D721Med (cell line): Measurements from ENCODE around the gene ARHGAP6.
A peak's percentile ranks its signal among the peaks of the same experiment; 100 is the strongest.

Source experiments
- DNase-seq: peaks from one replicate; pipeline ENCODE4 v3.0.0; 2011; ENCODE audit warnings: low spot score; ENCODE audit not compliant: insufficient read length
- FAIRE-seq: peaks from 2 replicates; lab custom pipeline; 2011; peaks lifted over from hg19 to GRCh38; lab: Jason Lieb, UNC
- TF ChIP-seq, protein P1 (sequence below): IDR thresholded peaks from 2 replicates; pipeline ENCODE4 v1.5.1; 2012; ENCODE audit warnings: mild to moderate bottlenecking, control low read depth; ENCODE audit not compliant: insufficient read depth; ENCODE audit errors: missing control alignments

ARHGAP6 gene

DNA sequence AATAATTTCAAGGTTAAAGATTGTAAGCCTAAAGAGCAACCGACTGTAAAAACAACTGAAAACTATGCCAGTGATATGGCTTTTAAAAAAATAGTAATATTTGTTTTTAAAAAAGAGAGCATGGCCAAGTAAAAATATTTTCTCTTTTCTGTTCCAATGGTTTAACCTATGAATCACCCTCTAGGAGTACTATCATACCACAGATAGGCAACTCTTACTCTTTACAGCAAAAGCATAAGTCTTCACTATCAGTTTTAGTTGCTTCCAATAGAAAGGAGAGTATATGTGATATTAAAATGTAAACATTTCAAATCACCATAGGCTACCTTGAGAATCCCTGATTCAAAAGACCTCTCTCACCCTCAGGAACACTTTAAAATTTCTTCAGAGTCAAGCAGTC lies 269.9 kb downstream of the ARHGAP6 start:
- no peak for DNase-seq
- FAIRE-seq = no peak
- TF ChIP-seq, protein P1, sequence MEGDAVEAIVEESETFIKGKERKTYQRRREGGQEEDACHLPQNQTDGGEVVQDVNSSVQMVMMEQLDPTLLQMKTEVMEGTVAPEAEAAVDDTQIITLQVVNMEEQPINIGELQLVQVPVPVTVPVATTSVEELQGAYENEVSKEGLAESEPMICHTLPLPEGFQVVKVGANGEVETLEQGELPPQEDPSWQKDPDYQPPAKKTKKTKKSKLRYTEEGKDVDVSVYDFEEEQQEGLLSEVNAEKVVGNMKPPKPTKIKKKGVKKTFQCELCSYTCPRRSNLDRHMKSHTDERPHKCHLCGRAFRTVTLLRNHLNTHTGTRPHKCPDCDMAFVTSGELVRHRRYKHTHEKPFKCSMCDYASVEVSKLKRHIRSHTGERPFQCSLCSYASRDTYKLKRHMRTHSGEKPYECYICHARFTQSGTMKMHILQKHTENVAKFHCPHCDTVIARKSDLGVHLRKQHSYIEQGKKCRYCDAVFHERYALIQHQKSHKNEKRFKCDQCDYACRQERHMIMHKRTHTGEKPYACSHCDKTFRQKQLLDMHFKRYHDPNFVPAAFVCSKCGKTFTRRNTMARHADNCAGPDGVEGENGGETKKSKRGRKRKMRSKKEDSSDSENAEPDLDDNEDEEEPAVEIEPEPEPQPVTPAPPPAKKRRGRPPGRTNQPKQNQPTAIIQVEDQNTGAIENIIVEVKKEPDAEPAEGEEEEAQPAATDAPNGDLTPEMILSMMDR = no peak

DNA sequence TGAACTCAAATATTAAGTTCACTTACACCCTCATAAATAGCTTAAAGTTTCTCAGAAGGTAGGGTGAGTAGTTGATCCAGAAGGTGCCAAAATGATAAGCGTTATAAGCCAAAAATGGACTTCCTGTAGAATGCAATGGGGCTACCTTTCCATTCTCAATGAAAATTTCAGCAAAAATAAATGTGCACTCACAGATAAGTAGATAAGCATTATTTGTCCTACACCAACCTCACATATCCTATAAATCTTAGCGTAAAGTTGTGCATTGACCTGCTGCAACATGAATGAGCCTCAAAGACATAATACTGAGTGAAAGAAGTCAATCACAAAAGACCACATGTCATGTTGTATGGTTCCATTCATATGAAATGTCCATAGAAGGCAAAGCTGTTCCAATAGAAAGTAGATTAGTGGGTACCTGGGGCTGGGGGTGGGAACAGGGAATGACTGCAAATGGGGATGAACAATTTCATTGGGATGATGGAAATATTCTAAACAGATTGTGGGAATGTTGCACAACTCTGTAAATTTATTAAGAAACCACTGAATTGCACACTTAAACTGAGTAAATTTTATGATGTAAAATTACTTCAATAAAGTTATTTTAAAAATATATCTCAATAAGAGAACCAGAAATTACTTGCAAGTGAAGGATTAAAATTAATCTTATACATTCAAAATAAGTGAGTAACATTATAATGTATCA lies 271.6 kb downstream of the ARHGAP6 start:
- DNase-seq (no peak), FAIRE-seq (no peak)
- TF ChIP-seq, protein P1 = no peak

DNA sequence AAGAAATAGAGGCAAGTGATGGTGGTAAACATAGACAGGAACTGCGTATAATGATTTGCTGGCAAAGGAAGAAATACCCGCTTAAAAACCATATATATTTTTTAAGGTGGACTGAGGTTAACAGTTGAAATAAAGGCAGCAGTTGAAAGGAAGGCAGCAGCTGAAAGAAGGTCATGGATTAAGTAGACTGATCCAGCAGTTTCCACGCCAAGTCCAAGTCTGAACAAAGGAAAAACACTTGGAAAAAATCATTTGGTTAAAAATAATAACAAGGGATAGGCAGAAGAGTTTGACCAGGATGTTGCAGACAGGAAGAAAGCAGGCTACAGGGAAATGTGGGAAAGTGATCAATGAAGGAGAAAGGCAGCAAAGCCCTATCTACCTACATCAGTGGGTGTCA lies 278.9 kb downstream of the ARHGAP6 start:
- no peak for DNase-seq
- FAIRE-seq = no peak
- TF ChIP-seq, protein P1 = no peak

DNA sequence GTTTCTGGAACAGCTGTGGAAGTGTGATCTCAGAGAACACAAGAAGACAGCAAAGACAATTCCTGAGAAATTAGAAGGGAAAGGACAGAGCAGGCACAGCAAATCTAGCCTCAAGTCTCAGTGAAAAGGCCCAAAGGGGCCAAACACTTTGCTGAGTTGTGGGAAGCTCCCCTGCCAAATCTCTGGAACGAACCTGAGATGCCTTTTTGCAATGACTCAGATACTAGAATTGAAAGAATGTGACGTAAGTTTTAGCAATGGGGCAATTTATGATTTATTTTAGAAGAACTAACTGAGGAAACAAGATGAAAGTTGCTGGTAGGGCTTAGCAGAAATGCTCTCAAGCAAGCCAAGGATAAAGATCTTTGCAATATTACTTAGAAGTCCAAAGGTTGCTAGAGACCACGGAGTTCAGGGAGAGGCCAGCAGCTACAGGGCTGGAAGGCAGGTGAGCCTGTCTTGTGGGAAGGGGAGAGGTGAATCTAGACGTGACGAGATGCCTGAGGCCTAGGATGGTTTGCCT lies 279.7 kb downstream of the ARHGAP6 start:
- DNase-seq (no peak), FAIRE-seq (no peak)
- TF ChIP-seq, protein P1 = no peak

DNA sequence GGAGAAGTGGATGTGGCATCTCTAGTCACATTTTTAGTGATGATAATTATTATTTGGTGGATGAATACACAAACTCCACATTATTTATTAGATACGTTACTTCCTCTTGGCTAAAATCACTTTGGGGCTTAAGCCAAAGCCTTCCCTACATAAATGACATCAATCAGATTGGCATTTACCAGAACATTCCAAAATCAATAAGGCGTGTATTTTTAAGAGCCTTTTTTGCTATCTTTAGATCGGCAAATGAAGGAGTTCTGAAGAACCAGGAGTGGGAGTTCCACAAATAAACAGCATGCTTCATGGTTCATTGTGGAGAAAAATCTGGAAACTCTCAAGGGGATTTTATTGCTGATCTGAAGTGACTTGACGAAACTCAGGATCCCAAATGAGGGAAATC lies 282.8 kb downstream of the ARHGAP6 start:
- DNase-seq (no peak), FAIRE-seq (no peak)
- TF ChIP-seq, protein P1 = no peak

DNA sequence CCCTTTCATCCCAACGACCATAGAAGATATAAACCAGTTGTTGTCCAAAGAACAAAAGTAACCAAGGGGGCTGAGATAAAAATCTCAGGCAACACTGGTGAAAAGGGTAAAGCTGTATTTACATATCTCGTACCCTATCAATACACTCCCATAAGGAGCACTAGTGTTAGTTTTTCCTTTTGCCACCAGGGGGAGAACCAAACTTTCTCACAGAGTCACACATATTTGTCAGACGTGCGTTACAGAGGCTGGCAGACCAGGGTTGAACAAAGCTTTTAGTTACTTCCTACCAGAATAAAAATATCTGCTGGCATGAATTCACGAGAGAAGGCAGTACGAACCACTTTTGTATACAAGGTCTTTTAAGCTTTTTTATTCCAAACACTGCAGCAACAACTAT lies 284.3 kb downstream of the ARHGAP6 start:
- no peak for DNase-seq
- FAIRE-seq = no peak
- TF ChIP-seq, protein P1 = peak; percentile 39

DNA sequence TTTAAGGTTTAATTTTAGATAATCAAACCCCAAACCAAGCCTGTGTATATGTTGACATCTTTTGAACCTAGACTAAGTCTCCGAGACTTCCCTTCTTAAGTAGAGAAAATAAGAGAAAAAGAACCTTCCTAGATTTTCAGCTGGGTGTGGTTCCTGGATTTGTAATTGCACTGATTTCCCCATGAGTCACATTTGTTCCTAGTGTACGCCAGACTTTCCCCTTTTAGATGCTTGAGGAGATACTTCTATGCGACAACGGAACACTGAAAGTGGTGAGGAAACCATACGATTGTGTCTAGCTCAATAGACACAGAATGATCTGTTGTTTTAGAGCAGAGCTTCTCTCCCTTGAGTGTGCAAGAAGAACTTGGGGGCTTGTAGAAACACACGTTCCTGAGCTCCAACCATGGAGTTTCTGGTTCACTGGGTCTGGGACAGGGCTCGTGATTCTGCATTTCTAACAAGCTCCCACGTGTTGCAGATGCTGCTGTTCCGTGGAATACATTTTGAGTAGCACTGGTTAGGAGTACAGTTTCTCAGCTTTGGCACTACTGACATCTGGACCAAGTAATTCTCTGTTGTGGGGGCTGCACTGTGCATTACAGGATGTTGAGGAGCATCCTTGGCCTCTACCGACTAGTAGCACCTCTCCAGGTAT lies 285.4 kb downstream of the ARHGAP6 start:
- TF ChIP-seq, protein P1 = no peak
- FAIRE-seq (no peak), DNase-seq (no peak)
